Lung (tissue), 12 donors: ENCODE measurements around the gene GCGR. TPM values are rescaled to one million over a fixed set of nuclear protein-coding genes. Genes with fewer than 3 reads are reported as not detected.

ENCODE experiments used
- ATAC-seq: fragments of 200-7000 bp; cut with Tn5 transposase; one replicate; pipeline ENCODE4 v1.9.1; 2020; ENCODE audit warnings: moderate number of reproducible peaks; ENCODE audit not compliant: insufficient read depth, low FRiP score
- DNase-seq, 3 donors: peaks; one replicate each; pipeline ENCODE4 v3.0.0-alpha.2; 2013 to 2017
- H3K27ac ChIP-seq, 2 donors: one replicate each; pipeline ENCODE4 v1.5.1; 2013; ENCODE audit warnings: mild to moderate bottlenecking in 2 of 2, moderate library complexity in 2 of 2, control low read depth in 1 of 2, inconsistent platforms in 1 of 2, low read depth in 1 of 2, low read length in 1 of 2
- H3K27me3 ChIP-seq, 3 donors: one replicate each; pipeline ENCODE4 v1.5.1; 2013; ENCODE audit warnings: low read length in 2 of 3; ENCODE audit not compliant: control insufficient read depth in 3 of 3, insufficient read depth in 3 of 3
- H3K36me3 ChIP-seq, 4 donors: one replicate each; pipeline ENCODE4 v1.5.1; 2013; ENCODE audit warnings: low read length in 4 of 4, mild to moderate bottlenecking in 1 of 4, moderate library complexity in 1 of 4; ENCODE audit not compliant: control insufficient read depth in 4 of 4, insufficient read depth in 4 of 4
- H3K4me1 ChIP-seq, 5 donors: one replicate each; pipeline ENCODE4 v1.5.1; 2013; ENCODE audit warnings: low read length in 5 of 5, mild to moderate bottlenecking in 2 of 5, moderate library complexity in 1 of 5; ENCODE audit not compliant: control insufficient read depth in 5 of 5, insufficient read depth in 5 of 5
- H3K4me3 ChIP-seq: one replicate; pipeline ENCODE4 v1.5.1; 2013; ENCODE audit warnings: mild to moderate bottlenecking, control low read depth, moderate library complexity
- H3K9ac ChIP-seq, 2 donors: one replicate each; pipeline ENCODE4 v1.5.1; 2013; ENCODE audit warnings: low read length in 2 of 2, control low read depth in 1 of 2; ENCODE audit not compliant: insufficient read depth in 1 of 2
- H3K9me3 ChIP-seq, 4 donors: one replicate each; pipeline ENCODE4 v1.5.1; 2013; ENCODE audit warnings: low read length in 3 of 4, mild to moderate bottlenecking in 1 of 4, moderate library complexity in 1 of 4; ENCODE audit not compliant: control insufficient read depth in 4 of 4, insufficient read depth in 3 of 4
- CTCF ChIP-seq: IDR thresholded peaks from 2 replicates; pipeline ENCODE4 v1.5.1; 2012; ENCODE audit warnings: mild to moderate bottlenecking; ENCODE audit errors: control extremely low read depth, extremely low read depth
- WGBS, 2 donors: extraction: QIAGEN DNeasy Blood & Tissue Kit; methylation state at CpG; one replicate each; pipeline ENCODE4 v1.1.7; 2013; 5-methylcytosine and 5-hydroxymethylcytosine counted together
- polyA plus RNA-seq, 2 donors: library from polyadenylated mRNA; stranded (reverse); fragments of 200-250 nt; gene quantifications; one replicate each; pipeline ENCODE4 v1.2.1, GENCODE V29; 2013
- total RNA-seq, 2 donors: library from RNA; depleted of rRNA in 1 of 2; stranded (reverse); fragments of >200 nt in 1 of 2; gene quantifications; one replicate each; pipeline ENCODE4 v1.2.1, GENCODE V29; 2014 to 2021
- donor health status: control.
- donor health status: control.
- donor health status: Bipolar disorder and iron deficiency.
- donor health status: healthy.
- donor health status: DM: yes; HTN: yes; CAD: no.

Gene GCGR
- total and polyA plus RNA-seq, 4 donors, result 0.09 to 0.12 (median 0.11) TPM; not detected in 1

DNA sequence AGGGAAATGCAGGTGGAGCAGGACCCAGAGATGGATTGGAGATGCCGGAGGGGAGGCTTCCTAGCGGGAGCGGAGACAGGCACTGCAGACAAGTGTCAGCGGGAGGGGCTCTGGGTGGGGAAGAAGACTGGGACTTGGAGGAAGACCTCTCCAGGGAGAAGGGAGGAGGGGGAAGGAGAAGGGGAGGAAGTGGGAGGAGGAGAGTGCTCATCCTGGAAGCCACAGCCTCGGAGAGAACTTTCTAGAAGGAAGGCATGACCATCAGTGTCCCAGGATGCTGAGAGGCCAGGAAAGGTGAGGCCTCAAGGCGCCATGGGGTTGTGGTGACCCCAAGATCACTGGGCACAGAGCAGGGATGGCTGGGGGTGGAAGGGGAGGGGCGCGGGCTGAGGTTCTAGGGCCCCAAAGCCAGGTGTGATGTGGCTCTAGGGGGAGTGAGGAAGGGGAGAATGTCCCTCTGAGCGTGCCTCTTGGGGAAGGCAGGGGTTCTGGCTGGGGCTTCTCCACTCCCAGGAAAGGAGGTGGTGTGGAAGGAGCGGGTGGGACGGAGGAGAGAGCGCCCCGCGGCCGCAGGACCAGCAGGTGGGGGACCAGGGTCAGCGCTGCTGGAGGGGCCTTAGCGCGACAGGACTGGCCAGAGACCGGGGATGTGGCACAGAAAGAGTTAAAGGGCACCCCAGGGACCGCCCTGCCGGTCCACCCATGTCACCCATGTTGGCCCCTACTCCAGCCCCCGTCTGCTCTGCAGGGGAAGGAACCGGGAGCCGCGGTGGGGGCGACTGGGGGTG is 900 bp upstream of the GCGR start:
- Histone ChIP-seq H3K4me1 (peaks cover 0 to 4% (median 0%) of the 10 kb centered on the region in 5 donors), H3K9ac (no peak overlapping the region), H3K27me3 (peaks cover 4 to 48% (median 28%) of the 10 kb centered on the region in 3 donors), H3K9me3 (no peaks in the 10 kb centered on the region), H3K4me3 (no peak overlapping the region), H3K27ac (no peak overlapping the region), H3K36me3 (no peaks in the 10 kb centered on the region)
- no peak for TF ChIP-seq CTCF
- no peak for DNase-seq
- WGBS, 2 donors, result 25 to 29% methylated on average over 20 to 26 of the region's 26 CpGs
- no peak for ATAC-seq

GRCh38 chr17:81804559-81805399 is 829 bp downstream of the GCGR start:
- peaks cover 0 to 6% (median 0%) of the 10 kb centered on the region in 4 donors for H3K9me3 ChIP-seq
- H3K27me3 ChIP-seq, result peaks cover 6 to 55% (median 28%) of the 10 kb centered on the region in 3 donors
- no peak for ATAC-seq
- no peak for TF ChIP-seq CTCF
- H3K4me3 ChIP-seq, result no peak overlapping the region
- H3K9ac ChIP-seq, result no peak overlapping the region
- no peaks in the 10 kb centered on the region for H3K36me3 ChIP-seq
- no peak overlapping the region for H3K27ac ChIP-seq
- WGBS, 2 donors, result 4 to 6% methylated on average over 60 to 65 of the region's 65 CpGs
- DNase-seq, result no peak
- peaks cover 0 to 4% (median 0%) of the 10 kb centered on the region in 5 donors for H3K4me1 ChIP-seq

- WGBS, 2 donors, result 66 to 80% methylated on average over 18 of the region's 18 CpGs
- no peak overlapping the region for H3K9ac ChIP-seq
- H3K4me3 ChIP-seq, result no peak overlapping the region
- H3K27ac ChIP-seq, result no peak overlapping the region
- ATAC-seq (no peak), DNase-seq (no peak)
- no peaks in the 10 kb centered on the region for H3K36me3 ChIP-seq
- TF ChIP-seq CTCF, result no peak
- peaks cover 0 to 6% (median 0%) of the 10 kb centered on the region in 4 donors for H3K9me3 ChIP-seq
- peaks cover 0 to 4% (median 0%) of the 10 kb centered on the region in 5 donors for H3K4me1 ChIP-seq
- peaks cover 6 to 52% (median 23%) of the 10 kb centered on the region in 3 donors for H3K27me3 ChIP-seq
These were observed 1.9 kb downstream of the GCGR start for GRCh38 chr17:81805707-81806460.
